ENCODE measurements around the gene FAM3C.

FAM3C gene

GRCh38 chr7:121406461-121406860, 10.4 kb upstream of the FAM3C start:
- Histone ChIP-seq H3K4me2 (ENCODE audit: low read length) (no peak overlapping the region), H3K27ac (ENCODE audit: low read depth, low read length) (no peak overlapping the region), H3K9me3 (ENCODE audit: control insufficient read depth, insufficient read depth, low read length) (no peaks in the 10 kb centered on the region), H3K79me2 (ENCODE audit: control insufficient read depth, low read length) (no peaks in the 10 kb centered on the region), H3K36me3 (ENCODE audit: control insufficient read depth, low read length) (no peaks in the 10 kb centered on the region), H4K20me1 (ENCODE audit: control insufficient read depth, insufficient read depth, low read depth, low read length) (no peaks in the 10 kb centered on the region), H3F3A (ENCODE audit: control insufficient read depth, insufficient read depth) (no peaks in the 10 kb centered on the region), H3K4me3 (ENCODE audit: low read length) (no peak overlapping the region), H3K9me2 (replicated peaks; ENCODE audit: control insufficient read depth, low read length) (no peaks in the 10 kb centered on the region), H3K4me1 (ENCODE audit: control insufficient read depth, low read length) (no peaks in the 10 kb centered on the region), H3K27me3 (ENCODE audit: control insufficient read depth, low read length) (no peaks in the 10 kb centered on the region)
- no peak for TF ChIP-seq EZH2phosphoT487 (IDR thresholded peaks at IDR 0.05; ENCODE audit: borderline replicate concordance, low read length)
- TF ChIP-seq, protein P1, sequence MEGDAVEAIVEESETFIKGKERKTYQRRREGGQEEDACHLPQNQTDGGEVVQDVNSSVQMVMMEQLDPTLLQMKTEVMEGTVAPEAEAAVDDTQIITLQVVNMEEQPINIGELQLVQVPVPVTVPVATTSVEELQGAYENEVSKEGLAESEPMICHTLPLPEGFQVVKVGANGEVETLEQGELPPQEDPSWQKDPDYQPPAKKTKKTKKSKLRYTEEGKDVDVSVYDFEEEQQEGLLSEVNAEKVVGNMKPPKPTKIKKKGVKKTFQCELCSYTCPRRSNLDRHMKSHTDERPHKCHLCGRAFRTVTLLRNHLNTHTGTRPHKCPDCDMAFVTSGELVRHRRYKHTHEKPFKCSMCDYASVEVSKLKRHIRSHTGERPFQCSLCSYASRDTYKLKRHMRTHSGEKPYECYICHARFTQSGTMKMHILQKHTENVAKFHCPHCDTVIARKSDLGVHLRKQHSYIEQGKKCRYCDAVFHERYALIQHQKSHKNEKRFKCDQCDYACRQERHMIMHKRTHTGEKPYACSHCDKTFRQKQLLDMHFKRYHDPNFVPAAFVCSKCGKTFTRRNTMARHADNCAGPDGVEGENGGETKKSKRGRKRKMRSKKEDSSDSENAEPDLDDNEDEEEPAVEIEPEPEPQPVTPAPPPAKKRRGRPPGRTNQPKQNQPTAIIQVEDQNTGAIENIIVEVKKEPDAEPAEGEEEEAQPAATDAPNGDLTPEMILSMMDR (IDR thresholded peaks at IDR 0.05; ENCODE audit: low read depth, low read length, poor library complexity, severe bottlenecking) = no peak

GRCh38 chr7:121404348-121404747, 8.2 kb upstream of the FAM3C start:
- no peak for TF ChIP-seq EZH2phosphoT487 (IDR thresholded peaks at IDR 0.05; ENCODE audit: borderline replicate concordance, low read length)
- TF ChIP-seq, protein P1 (IDR thresholded peaks at IDR 0.05; ENCODE audit: low read depth, low read length, poor library complexity, severe bottlenecking) = no peak
- H3K4me1 ChIP-seq (ENCODE audit: control insufficient read depth, low read length) = no peaks in the 10 kb centered on the region
- no peak overlapping the region for H3K4me3 ChIP-seq (ENCODE audit: low read length)
- H3K27ac ChIP-seq (ENCODE audit: low read depth, low read length) = no peak overlapping the region
- H3K9me3 ChIP-seq (ENCODE audit: control insufficient read depth, insufficient read depth, low read length) = no peaks in the 10 kb centered on the region
- H4K20me1 ChIP-seq (ENCODE audit: control insufficient read depth, insufficient read depth, low read depth, low read length) = no peaks in the 10 kb centered on the region
- H3K79me2 ChIP-seq (ENCODE audit: control insufficient read depth, low read length) = no peaks in the 10 kb centered on the region
- H3K27me3 ChIP-seq (ENCODE audit: control insufficient read depth, low read length) = no peaks in the 10 kb centered on the region
- H3K4me2 ChIP-seq (ENCODE audit: low read length) = no peak overlapping the region
- no peaks in the 10 kb centered on the region for H3K36me3 ChIP-seq (ENCODE audit: control insufficient read depth, low read length)
- H3K9me2 ChIP-seq (replicated peaks; ENCODE audit: control insufficient read depth, low read length) = no peaks in the 10 kb centered on the region
- no peaks in the 10 kb centered on the region for H3F3A ChIP-seq (ENCODE audit: control insufficient read depth, insufficient read depth)

DNA sequence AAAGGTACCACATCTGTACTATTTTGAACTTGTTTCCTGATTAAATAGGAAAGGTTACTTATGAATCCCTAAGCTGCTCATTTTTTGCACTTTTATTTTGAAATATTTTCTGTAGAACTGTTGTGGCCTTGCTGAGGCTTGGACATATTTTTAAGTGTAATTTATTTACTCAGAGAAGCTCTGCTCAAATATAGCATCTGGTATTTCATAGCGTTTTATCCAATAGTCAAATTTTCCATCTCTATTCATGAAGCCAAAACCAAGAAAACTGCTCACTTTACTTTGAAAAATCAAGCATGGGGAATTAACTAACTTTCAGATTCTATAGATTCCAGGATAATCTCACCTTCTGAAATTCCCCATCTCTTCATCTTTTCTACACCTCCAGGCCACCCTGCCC, 6.6 kb upstream of the FAM3C start:
- no peaks in the 10 kb centered on the region for H3K36me3 ChIP-seq (ENCODE audit: control insufficient read depth, low read length)

More for the DNA sequence above, 6.6 kb upstream of the FAM3C start:
- TF ChIP-seq, protein P1 (IDR thresholded peaks at IDR 0.05; ENCODE audit: low read depth, low read length, poor library complexity, severe bottlenecking) = no peak
- TF ChIP-seq EZH2phosphoT487 (IDR thresholded peaks at IDR 0.05; ENCODE audit: borderline replicate concordance, low read length) = no peak
- H3K4me2 ChIP-seq (ENCODE audit: low read length) = no peak overlapping the region
- no peak overlapping the region for H3K27ac ChIP-seq (ENCODE audit: low read depth, low read length)
- H3F3A ChIP-seq (ENCODE audit: control insufficient read depth, insufficient read depth) = no peaks in the 10 kb centered on the region
- no peaks in the 10 kb centered on the region for H3K9me2 ChIP-seq (replicated peaks; ENCODE audit: control insufficient read depth, low read length)
- no peak overlapping the region for H3K4me3 ChIP-seq (ENCODE audit: low read length)
- no peaks in the 10 kb centered on the region for H3K79me2 ChIP-seq (ENCODE audit: control insufficient read depth, low read length)
- no peaks in the 10 kb centered on the region for H3K27me3 ChIP-seq (ENCODE audit: control insufficient read depth, low read length)
- peaks cover 3% of the 10 kb centered on the region; the same call in 1 of the 2 replicates for H3K4me1 ChIP-seq (ENCODE audit: control insufficient read depth, low read length)
- H4K20me1 ChIP-seq (ENCODE audit: control insufficient read depth, insufficient read depth, low read depth, low read length) = no peaks in the 10 kb centered on the region
- no peaks in the 10 kb centered on the region for H3K9me3 ChIP-seq (ENCODE audit: control insufficient read depth, insufficient read depth, low read length)

All from DOHH2 (cell line).